Neuronal stem cell (in vitro differentiated cells): ENCODE data around the gene ZNF280B.
A peak's percentile ranks its signal among the peaks of the same experiment; 100 is the strongest.

Experiments used
- DNase-seq: peaks from one replicate; pipeline ENCODE4 v3.0.0-alpha.2; 2013; ENCODE audit warnings: low spot score
- H2AFZ ChIP-seq: one replicate; pipeline ENCODE4 v1.6.1; 2013; ENCODE audit warnings: mild to moderate bottlenecking, low read length, inconsistent platforms
- H2AK5ac ChIP-seq: 2 replicates; pipeline ENCODE4 v1.6.1; 2013; ENCODE audit warnings: low read depth, mild to moderate bottlenecking, inconsistent platforms, low read length, moderate library complexity, mixed read lengths
- H2BK120ac ChIP-seq: 2 replicates; pipeline ENCODE4 v1.6.1; 2013; ENCODE audit warnings: low read depth, mild to moderate bottlenecking, inconsistent platforms, low read length, moderate library complexity, mixed read lengths
- H2BK12ac ChIP-seq: one replicate; pipeline ENCODE4 v1.6.1; 2013; ENCODE audit warnings: low read length, inconsistent platforms
- H2BK15ac ChIP-seq: 2 replicates; pipeline ENCODE4 v1.6.1; 2013; ENCODE audit warnings: mild to moderate bottlenecking, low read length, inconsistent platforms, mixed read lengths
- H2BK5ac ChIP-seq: one replicate; pipeline ENCODE4 v1.6.1; 2013; ENCODE audit warnings: inconsistent platforms, mild to moderate bottlenecking, low read length, moderate library complexity
- H3K14ac ChIP-seq: one replicate; pipeline ENCODE4 v1.6.1; 2013; ENCODE audit warnings: low read length, inconsistent platforms
- H3K18ac ChIP-seq: 2 replicates; pipeline ENCODE4 v1.6.1; 2013; ENCODE audit warnings: low read length, inconsistent platforms
- H3K23ac ChIP-seq: 2 replicates; pipeline ENCODE4 v1.6.1; 2013; ENCODE audit warnings: low read depth, mild to moderate bottlenecking, mixed read lengths, low read length, inconsistent platforms; ENCODE audit not compliant: poor library complexity
- H3K27ac ChIP-seq: replicated peaks from 3 replicates; pipeline ENCODE4 v1.5.1; 2013; ENCODE audit warnings: low read length, inconsistent platforms
- H3K27me3 ChIP-seq, 3 experiments: 2 replicates each; pipeline ENCODE4 v1.6.1; 2013; ENCODE audit warnings: low read length in 3 of 3, mild to moderate bottlenecking in 2 of 3, inconsistent platforms in 1 of 3, low read depth in 1 of 3, mixed read lengths in 1 of 3, moderate library complexity in 1 of 3; ENCODE audit not compliant: control insufficient read depth in 3 of 3, insufficient read depth in 3 of 3
- H3K36me3 ChIP-seq, 2 donors: replicated peaks in 1 of 2; 2 replicates each; pipeline ENCODE4 v1.6.1; 2013; ENCODE audit warnings: low read length in 2 of 2; ENCODE audit not compliant: control insufficient read depth in 2 of 2, insufficient read depth in 2 of 2
- H3K4ac ChIP-seq: 2 replicates; pipeline ENCODE4 v1.6.1; 2013; ENCODE audit warnings: inconsistent platforms, mild to moderate bottlenecking, low read length, moderate library complexity
- H3K4me1 ChIP-seq, 2 donors: 1 replicate in 1 of 2; 2 replicates in 1 of 2; pipeline ENCODE4 v1.6.1; 2013; ENCODE audit warnings: low read length in 2 of 2, low read depth in 1 of 2; ENCODE audit not compliant: control insufficient read depth in 2 of 2, insufficient read depth in 1 of 2
- H3K4me2 ChIP-seq: one replicate; pipeline ENCODE4 v1.6.1; 2013; ENCODE audit warnings: mild to moderate bottlenecking, low read length, inconsistent platforms; ENCODE audit not compliant: insufficient read depth, poor library complexity, severe bottlenecking
- H3K4me3 ChIP-seq, 2 donors: 2 replicates each; pipeline ENCODE4 v1.5.1; 2013; ENCODE audit warnings: low read length in 2 of 2, mild to moderate bottlenecking in 2 of 2, inconsistent platforms in 1 of 2, moderate library complexity in 1 of 2
- H3K79me1 ChIP-seq: one replicate; pipeline ENCODE4 v1.6.1; 2013; ENCODE audit warnings: low read depth, mild to moderate bottlenecking, inconsistent platforms, low read length, moderate library complexity
- H3K9ac ChIP-seq: one replicate; pipeline ENCODE4 v1.6.1; 2013; ENCODE audit warnings: mild to moderate bottlenecking, low read depth, low read length, inconsistent platforms; ENCODE audit not compliant: poor library complexity
- H3K9me3 ChIP-seq, 2 donors: replicated peaks in 1 of 2; 2 replicates each; pipeline versions ENCODE3 to v1.6.1; 2013; ENCODE audit warnings: low read length in 2 of 2, mild to moderate bottlenecking in 2 of 2, inconsistent platforms in 1 of 2, low read depth in 1 of 2, mixed read lengths in 1 of 2, moderate library complexity in 1 of 2; ENCODE audit not compliant: control insufficient read depth in 2 of 2, insufficient read depth in 1 of 2
- H4K8ac ChIP-seq: one replicate; pipeline ENCODE4 v1.6.1; 2013; ENCODE audit warnings: low read depth, mild to moderate bottlenecking, inconsistent platforms, low read length, moderate library complexity
- H4K91ac ChIP-seq: one replicate; pipeline ENCODE4 v1.6.1; 2013; ENCODE audit warnings: low read length, low read depth, mild to moderate bottlenecking, inconsistent platforms; ENCODE audit not compliant: poor library complexity
- WGBS, 2 donors: extraction: QIAGEN DNeasy Blood & Tissue Kit; methylation state at CpG; one replicate each; pipeline ENCODE4 v1.1.7; 2013; ENCODE audit warnings: missing lambda C conversion rate in 2 of 2, mixed read lengths in 1 of 2; ENCODE audit not compliant: insufficient read length in 2 of 2, insufficient replicate concordance in 1 of 2; ENCODE audit errors: extremely low coverage in 2 of 2; 5-methylcytosine and 5-hydroxymethylcytosine counted together

Gene ZNF280B

GRCh38 chr22:22555596-22555995, 47.1 kb upstream of the ZNF280B start:
- Histone ChIP-seq H3K23ac (no peak overlapping the region), H3K4me1 (no peaks in the 10 kb centered on the region), H3K79me1 (peaks cover 2% of the 10 kb centered on the region), H3K18ac (no peak overlapping the region), H2AFZ (no peak overlapping the region), H3K14ac (no peak overlapping the region), H2BK120ac (no peak overlapping the region), H3K4me3 (no peak overlapping the region), H4K8ac (no peak overlapping the region), H4K91ac (no peak overlapping the region), H3K9me3 (peaks cover 0 to 10% of the 10 kb centered on the region in 2 donors), H2BK5ac (no peak overlapping the region), H2AK5ac (no peak overlapping the region), H3K4me2 (no peak overlapping the region), H3K27ac (no peak overlapping the region), H3K27me3 (peaks cover 0 to 17% (median 0%) of the 10 kb centered on the region in 3 experiments), H3K4ac (no peak overlapping the region), H3K9ac (no peak overlapping the region), H3K36me3 (no peaks in the 10 kb centered on the region), H2BK15ac (no peak overlapping the region), H2BK12ac (no peak overlapping the region)
- no peak for DNase-seq
- WGBS, 2 donors: no CpG with 5 or more reads among the region's 9 CpGs

- Histone ChIP-seq H3K9ac (no peak overlapping the region), H2AFZ (no peak overlapping the region), H3K4me2 (no peak overlapping the region), H3K79me1 (peaks cover 2% of the 10 kb centered on the region), H4K8ac (no peak overlapping the region), H3K4me1 (no peaks in the 10 kb centered on the region), H3K4me3 (no peak overlapping the region), H2AK5ac (no peak overlapping the region), H4K91ac (no peak overlapping the region), H3K9me3 (peaks cover 0 to 7% of the 10 kb centered on the region in 2 donors), H3K4ac (no peak overlapping the region), H2BK15ac (no peak overlapping the region), H3K27me3 (peaks cover 0 to 23% (median 0%) of the 10 kb centered on the region in 3 experiments), H3K18ac (no peak overlapping the region), H2BK5ac (no peak overlapping the region), H3K27ac (no peak overlapping the region), H2BK120ac (no peak overlapping the region), H2BK12ac (no peak overlapping the region), H3K36me3 (no peaks in the 10 kb centered on the region), H3K14ac (peak overlapping the region; percentile 84), H3K23ac (peak overlapping the region; percentile 22)
- no CpG with 5 or more reads among the region's 4 CpGs for WGBS, 2 donors
- no peak for DNase-seq
These were observed 46.2 kb upstream of the ZNF280B start for GRCh38 chr22:22554587-22555284.

GRCh38 chr22:22553735-22554586, 45.4 kb upstream of the ZNF280B start:
- Histone ChIP-seq H3K9ac (no peak overlapping the region), H2BK15ac (no peak overlapping the region), H3K4me2 (no peak overlapping the region), H2AFZ (no peak overlapping the region), H3K27me3 (peaks cover 0 to 31% (median 0%) of the 10 kb centered on the region in 3 experiments), H2BK5ac (no peak overlapping the region), H3K18ac (no peak overlapping the region), H3K36me3 (no peaks in the 10 kb centered on the region), H3K4ac (no peak overlapping the region), H4K91ac (no peak overlapping the region), H3K4me3 (no peak overlapping the region), H2AK5ac (no peak overlapping the region), H2BK12ac (no peak overlapping the region), H3K23ac (no peak overlapping the region), H4K8ac (no peak overlapping the region), H3K4me1 (no peaks in the 10 kb centered on the region), H2BK120ac (no peak overlapping the region), H3K79me1 (no peaks in the 10 kb centered on the region), H3K27ac (no peak overlapping the region), H3K9me3 (peaks cover 0 to 7% of the 10 kb centered on the region in 2 donors), H3K14ac (no peak overlapping the region)
- no CpG with 5 or more reads among the region's 8 CpGs for WGBS, 2 donors
- DNase-seq: no peak

GRCh38 chr22:22553141-22553540, 44.6 kb upstream of the ZNF280B start:
- Histone ChIP-seq H3K4me1 (no peaks in the 10 kb centered on the region), H3K4me3 (no peak overlapping the region), H3K4me2 (no peak overlapping the region), H2BK15ac (no peak overlapping the region), H4K8ac (no peak overlapping the region), H4K91ac (no peak overlapping the region), H2BK12ac (no peak overlapping the region), H2AK5ac (no peak overlapping the region), H3K27ac (no peak overlapping the region), H2BK5ac (no peak overlapping the region), H3K36me3 (no peaks in the 10 kb centered on the region), H3K4ac (no peak overlapping the region), H3K14ac (no peak overlapping the region), H3K79me1 (no peaks in the 10 kb centered on the region), H3K18ac (no peak overlapping the region), H2AFZ (no peak overlapping the region), H3K9me3 (peaks cover 0 to 7% of the 10 kb centered on the region in 2 donors), H2BK120ac (no peak overlapping the region), H3K27me3 (peaks cover 0 to 37% (median 0%) of the 10 kb centered on the region in 3 experiments), H3K23ac (no peak overlapping the region), H3K9ac (no peak overlapping the region)
- no peak for DNase-seq
- no CpG with 5 or more reads among the region's 1 CpG for WGBS, 2 donors
